DMS53 treated with DMSO at 0.1 percent for 48 hours (cell line): Measurements from ENCODE around the gene HOXB7.
A peak's percentile ranks its signal among the peaks of the same experiment; 100 is the strongest.

Experiments
- DNase-seq: peaks from one replicate; lab custom pipeline; 2025; ENCODE audit not compliant: unreplicated experiment; lab: John Stamatoyannopoulos, UW

HOXB7 gene

GRCh38 chr17:48596000-48596734 is 14.7 kb downstream of the HOXB7 start:
- DNase-seq: no peak

DNA sequence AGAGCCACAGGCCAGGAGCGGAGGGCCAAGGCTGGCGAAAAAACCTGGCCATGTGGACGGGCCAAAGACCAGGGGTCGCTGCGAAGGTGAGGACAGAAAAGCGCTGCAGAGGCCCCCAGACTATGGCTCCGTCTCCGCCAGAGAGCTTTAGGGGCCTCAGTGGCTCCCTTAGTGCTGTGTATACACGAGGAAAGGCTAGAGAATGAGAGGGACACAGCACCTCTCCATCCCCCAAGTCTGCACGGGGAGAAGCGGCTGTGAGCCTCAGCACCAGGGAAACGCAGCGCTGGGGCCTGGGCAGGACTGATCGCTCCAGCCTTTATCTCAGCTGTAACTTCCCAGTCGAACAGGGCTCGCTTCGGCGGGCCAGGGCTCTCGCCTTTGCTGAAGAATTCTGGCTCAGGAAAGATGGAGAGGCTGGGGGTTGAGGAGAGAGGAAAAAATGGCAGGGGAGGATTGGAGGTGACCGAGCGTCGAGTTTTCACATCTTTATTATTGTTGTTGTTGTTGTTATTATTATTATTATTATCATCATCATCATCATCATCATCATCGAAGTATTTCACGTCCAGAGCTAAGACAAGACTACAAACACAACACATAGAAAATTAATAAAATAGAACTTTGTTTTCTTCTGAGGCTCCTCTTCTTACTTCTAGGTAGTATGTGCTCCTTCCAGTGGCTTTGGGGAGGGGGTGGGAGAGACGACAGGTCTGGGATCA is 15.4 kb downstream of the HOXB7 start:
- DNase-seq: no peak

DNA sequence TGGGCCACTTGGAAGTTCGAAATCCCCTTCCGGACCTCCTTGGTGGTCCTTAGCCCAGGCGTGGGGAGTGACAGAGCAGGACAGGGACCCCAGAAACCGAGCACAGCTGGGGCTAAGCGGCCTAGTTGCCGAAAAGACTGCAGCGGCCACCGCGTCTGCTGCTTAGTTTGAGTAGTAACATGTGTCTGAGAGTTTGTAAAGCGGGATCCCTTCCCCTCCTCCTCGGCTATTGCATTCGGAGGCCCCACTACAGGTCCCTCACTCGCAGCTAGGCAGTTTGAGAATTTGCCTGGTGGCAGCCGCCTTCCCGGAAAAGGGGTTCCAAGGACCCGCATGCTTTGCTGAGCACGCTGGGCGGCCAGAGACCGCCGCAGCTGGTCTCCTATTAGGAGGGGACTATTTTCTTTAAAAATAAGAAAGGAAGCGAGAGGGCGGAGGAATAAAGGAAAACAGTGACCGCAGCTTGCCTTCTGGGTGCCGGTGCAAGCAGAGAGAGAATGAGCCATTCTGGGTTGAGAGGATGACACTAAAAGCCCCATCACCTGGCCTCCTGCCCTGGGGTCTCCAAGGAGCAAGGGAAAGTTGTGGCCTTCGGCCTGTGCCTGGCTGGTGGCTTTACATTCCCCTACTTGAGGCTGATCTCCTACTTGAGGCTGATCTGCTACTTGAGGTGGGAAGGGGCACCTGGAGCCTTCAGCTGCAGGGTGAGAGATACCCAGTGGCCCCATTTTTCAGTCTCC is 16.1 kb downstream of the HOXB7 start:
- no peak for DNase-seq

GRCh38 chr17:48593840-48594537 is 16.8 kb downstream of the HOXB7 start:
- DNase-seq: peak; percentile 57

- DNase-seq: no peak
Measured at GRCh38 chr17:48593126-48593829, 17.5 kb downstream of the HOXB7 start, which contains the start of gene HOXB5. Gene HOXB5, minus strand, starts transcription at chr17:48593779. Its CDS starts 97 bp downstream, at chr17:48593682.

GRCh38 chr17:48592577-48592976 is 18.2 kb downstream of the HOXB7 start:
- DNase-seq: no peak

DNA sequence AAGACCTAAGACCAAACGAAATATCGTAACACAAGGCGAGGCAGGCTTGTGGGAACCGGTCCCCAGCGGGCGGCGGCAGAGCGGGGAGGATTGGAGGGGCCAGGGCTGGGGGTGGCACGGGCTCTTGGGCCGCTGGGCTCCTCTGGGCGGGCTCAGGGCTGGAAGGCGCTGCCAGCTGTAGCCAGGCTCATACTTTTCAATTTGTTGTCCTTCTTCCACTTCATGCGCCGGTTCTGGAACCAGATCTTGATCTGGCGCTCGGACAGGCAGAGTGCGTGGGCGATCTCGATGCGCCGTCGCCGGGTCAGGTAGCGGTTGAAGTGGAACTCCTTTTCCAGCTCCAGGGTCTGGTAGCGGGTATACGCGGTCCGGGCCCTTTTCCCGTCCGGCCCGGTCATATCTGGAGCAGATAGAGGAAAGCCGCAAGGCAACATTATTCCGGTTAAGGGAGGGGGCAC is 18.7 kb downstream of the HOXB7 start:
- no peak for DNase-seq

GRCh38 chr17:48591255-48592056 is 19.4 kb downstream of the HOXB7 start:
- DNase-seq: no peak

GRCh38 chr17:48590607-48591161 is 20.1 kb downstream of the HOXB7 start:
- no peak for DNase-seq

GRCh38 chr17:48589831-48590606 is 20.8 kb downstream of the HOXB7 start, which contains the start of gene HOXB3:
Gene HOXB3, minus strand, starts transcription at chr17:48590241. Its CDS starts 37,767 bp downstream, at chr17:48552474.
- DNase-seq: no peak

DNA sequence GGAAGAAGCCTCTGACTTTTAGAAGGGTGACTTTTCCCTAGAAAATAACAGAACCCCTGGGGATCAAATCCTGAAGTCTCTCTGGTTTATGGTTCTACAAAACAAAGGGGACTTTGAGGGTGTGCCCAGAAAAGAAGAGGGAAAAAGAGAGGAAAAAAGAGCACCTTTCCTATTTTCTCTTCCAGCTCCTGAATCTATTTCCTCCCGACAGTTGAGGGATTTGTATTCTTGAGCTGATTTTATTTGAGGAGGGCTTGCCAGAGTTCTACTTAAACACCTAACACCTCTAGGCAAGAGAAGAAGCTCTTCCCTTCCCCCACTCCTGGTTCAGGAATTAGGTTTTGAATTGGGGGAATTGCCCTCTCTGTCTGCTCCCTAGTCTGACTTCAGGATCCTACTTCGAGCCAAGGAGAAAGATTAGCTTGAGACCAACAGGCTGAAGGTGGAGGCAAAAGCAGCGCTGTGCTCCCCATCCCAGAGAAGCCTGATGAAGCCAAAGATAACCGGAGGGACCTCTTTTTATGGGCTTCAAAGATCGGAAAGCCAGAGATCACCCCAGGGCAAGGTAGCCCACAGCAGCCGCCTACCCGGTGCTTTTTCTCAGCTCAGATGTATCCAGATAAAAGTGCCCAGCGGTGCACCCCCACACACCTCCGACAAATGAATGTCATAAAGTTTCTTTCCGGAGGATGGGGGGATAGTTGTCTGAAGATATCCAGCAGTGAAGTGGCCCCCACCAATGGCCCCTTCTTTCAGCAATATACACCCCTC is 21.6 kb downstream of the HOXB7 start:
- DNase-seq: no peak

DNA sequence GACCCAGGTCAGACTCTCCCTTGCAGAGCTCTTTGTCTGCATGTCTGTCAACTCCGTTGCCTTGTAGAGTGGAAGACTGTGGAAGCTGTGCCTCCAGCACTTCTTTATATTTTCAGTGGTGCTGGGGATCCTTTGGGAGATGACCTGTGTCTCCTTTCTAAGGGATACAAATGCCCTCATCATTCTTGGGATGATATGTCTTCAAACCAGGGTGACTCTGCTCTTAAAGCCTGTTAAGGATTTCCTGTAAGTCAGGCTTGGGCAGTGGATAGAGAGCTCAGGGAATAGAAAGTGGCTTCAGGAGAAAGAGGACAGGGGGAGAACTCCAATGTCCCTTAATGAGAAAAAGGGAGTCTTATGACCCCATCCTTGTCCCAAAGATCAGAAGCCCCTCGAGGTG is 22.3 kb downstream of the HOXB7 start:
- no peak for DNase-seq

DNA sequence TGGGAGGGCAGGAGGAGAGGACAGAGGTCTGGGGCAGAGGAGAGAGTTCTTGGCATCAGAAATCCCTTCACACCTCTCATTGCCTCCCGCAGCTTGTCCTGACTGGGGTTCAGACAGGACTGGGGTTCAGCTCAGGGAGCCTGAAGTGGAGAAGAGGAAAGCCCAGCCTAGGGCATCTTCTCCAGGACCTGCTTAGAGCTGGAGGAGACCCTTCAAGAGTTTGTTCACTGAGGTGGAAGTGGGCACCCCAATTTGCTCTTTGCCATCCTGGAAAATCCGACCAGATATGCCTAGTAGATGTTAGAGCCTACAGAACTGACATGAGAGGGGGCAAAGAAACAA is 22.8 kb downstream of the HOXB7 start:
- DNase-seq: no peak

- no peak for DNase-seq
Measured at GRCh38 chr17:48587276-48588073, 23.3 kb downstream of the HOXB7 start.

- no peak for DNase-seq
Measured at GRCh38 chr17:48586355-48587258, 24.2 kb downstream of the HOXB7 start.

- DNase-seq: no peak
Measured at GRCh38 chr17:48584223-48584741, 26.5 kb downstream of the HOXB7 start.
